Neural progenitor cell (in vitro differentiated cells): ENCODE data around the gene CAMSAP1. TPM values are rescaled to one million over a fixed set of nuclear protein-coding genes. Genes with fewer than 3 reads are reported as not detected.
"Not testable (repeated sequence)": the region's sequence is repeated elsewhere in the genome, so short reads cannot be mapped to it uniquely, and the experiment has no call there.

Source experiments
- DNase-seq: peaks from one replicate; pipeline ENCODE4 v3.0.0-alpha.2; 2016; ENCODE audit warnings: low spot score
- H2AFZ ChIP-seq: fragments of 200-600 bp; sonication (generic); replicated peaks from 2 replicates; pipeline ENCODE4 v1.6.1; 2016; ENCODE audit warnings: antibody characterized with exemption
- H3F3A ChIP-seq: fragments of 200-600 bp; sonication (generic); 2 replicates; pipeline ENCODE4 v1.6.1; 2016; ENCODE audit warnings: antibody characterized with exemption, low read depth
- H3K27ac ChIP-seq: fragments of 200-600 bp; sonication (generic); 2 replicates; pipeline ENCODE4 v1.5.1; 2016; ENCODE audit warnings: mild to moderate bottlenecking
- H3K27me3 ChIP-seq: fragments of 200-600 bp; sonication (generic); 2 replicates; pipeline ENCODE4 v1.6.1; 2016; ENCODE audit warnings: mild to moderate bottlenecking, moderate library complexity
- H3K36me3 ChIP-seq: fragments of 200-600 bp; sonication (generic); 2 replicates; pipeline ENCODE4 v1.5.1; 2016
- H3K4me1 ChIP-seq: fragments of 200-600 bp; sonication (generic); 2 replicates; pipeline ENCODE4 v1.6.1; 2016; ENCODE audit warnings: mixed run types
- H3K4me2 ChIP-seq: fragments of 200-600 bp; sonication (generic); 2 replicates; pipeline ENCODE4 v1.6.1; 2016
- H3K4me3 ChIP-seq: fragments of 200-600 bp; sonication (generic); 2 replicates; pipeline ENCODE4 v1.5.1; 2016
- H3K79me2 ChIP-seq: fragments of 200-600 bp; sonication (generic); 2 replicates; pipeline ENCODE4 v1.6.1; 2016; ENCODE audit warnings: low read depth
- H3K9ac ChIP-seq: fragments of 200-600 bp; sonication (generic); 2 replicates; pipeline ENCODE4 v1.6.1; 2016
- H3K9me3 ChIP-seq: fragments of 200-600 bp; sonication (generic); 2 replicates; pipeline ENCODE4 v1.5.1; 2016; ENCODE audit warnings: low read depth
- H4K20me1 ChIP-seq: fragments of 200-600 bp; sonication (generic); 2 replicates; pipeline ENCODE4 v1.6.1; 2016; ENCODE audit warnings: low read depth
- H3K27ac Mint-ChIP-seq: 3 replicates; pipeline ENCODE4 v1.8.0; 2021; ENCODE audit warnings: mixed read lengths
- H3K27me3 Mint-ChIP-seq: 2 replicates; pipeline ENCODE4 v1.8.0; 2022; ENCODE audit warnings: low read depth, mild to moderate bottlenecking, inconsistent platforms, moderate library complexity, mixed read lengths; ENCODE audit not compliant: insufficient read depth
- H3K36me3 Mint-ChIP-seq: 3 replicates; pipeline ENCODE4 v1.8.0; 2021; ENCODE audit warnings: mixed read lengths
- H3K4me1 Mint-ChIP-seq: 3 replicates; pipeline ENCODE4 v1.8.0; 2021; ENCODE audit warnings: mixed read lengths
- H3K4me3 Mint-ChIP-seq: 3 replicates; pipeline ENCODE4 v1.8.0; 2021; ENCODE audit warnings: mild to moderate bottlenecking, moderate library complexity, mixed read lengths
- H3K9me3 Mint-ChIP-seq: 3 replicates; pipeline ENCODE4 v1.8.0; 2020; ENCODE audit warnings: mixed read lengths
- CTCF ChIP-seq: fragments of 200-600 bp; sonication (generic); IDR thresholded peaks from 2 replicates; pipeline ENCODE4 v1.5.1; 2017; ENCODE audit warnings: antibody characterized with exemption, mild to moderate bottlenecking
- EZH2 ChIP-seq: fragments of 200-600 bp; sonication (generic); IDR thresholded peaks from 2 replicates; pipeline ENCODE4 v1.6.1; 2017; ENCODE audit warnings: antibody characterized with exemption, mild to moderate bottlenecking, moderate library complexity
- EZH2phosphoT487 ChIP-seq: fragments of 200-600 bp; sonication (generic); IDR thresholded peaks from 2 replicates; pipeline ENCODE4 v1.6.1; 2017; ENCODE audit warnings: antibody characterized with exemption
- total RNA-seq: library from RNA; depleted of rRNA; stranded (reverse); fragments of >200 nt; gene quantifications from 2 replicates; pipeline ENCODE4 v1.2.3, GENCODE V29; 2015; ENCODE audit warnings: low replicate concordance

The CAMSAP1 gene
- total RNA-seq, 1 donor from 2014 or later = 39.3 TPM

GRCh38 chr9:135896205-135896604, 11.1 kb downstream of the CAMSAP1 start:
- peaks cover 20% of the 10 kb centered on the region for H3K9me3 ChIP-seq
- TF ChIP-seq CTCF = no peak
- TF ChIP-seq EZH2 = no peak
- TF ChIP-seq EZH2phosphoT487 = no peak
- DNase-seq = no peak
- no peak overlapping the region for H3K27ac ChIP-seq
- Mint-ChIP-seq H3K4me1 (peaks cover 9% of the 10 kb centered on the region), H3K27me3 (no peaks in the 10 kb centered on the region), H3K27ac (no peak overlapping the region), H3K4me3 (no peak overlapping the region), H3K36me3 (peaks cover 63% of the 10 kb centered on the region), H3K9me3 (peaks cover 68% of the 10 kb centered on the region)
- no peak overlapping the region for H3K9ac ChIP-seq
- H3K79me2 ChIP-seq = peaks cover 100% of the 10 kb centered on the region
- H3K4me2 ChIP-seq = no peak overlapping the region
- H3K4me1 ChIP-seq = peaks cover 11% of the 10 kb centered on the region
- peaks cover 22% of the 10 kb centered on the region for H3K36me3 ChIP-seq
- peaks cover 5% of the 10 kb centered on the region for H3F3A ChIP-seq
- H4K20me1 ChIP-seq = peaks cover 54% of the 10 kb centered on the region
- H3K27me3 ChIP-seq = no peaks in the 10 kb centered on the region
- H3K4me3 ChIP-seq = no peak overlapping the region
- no peak overlapping the region for H2AFZ ChIP-seq

GRCh38 chr9:135895202-135895848, 12.0 kb downstream of the CAMSAP1 start:
- Histone ChIP-seq H3K4me2 (no peak overlapping the region), H3K4me1 (peaks cover 19% of the 10 kb centered on the region), H3K27ac (no peak overlapping the region), H3F3A (peaks cover 9% of the 10 kb centered on the region), H3K79me2 (peaks cover 100% of the 10 kb centered on the region), H3K9ac (no peak overlapping the region), H3K9me3 (peaks cover 20% of the 10 kb centered on the region), H3K27me3 (no peaks in the 10 kb centered on the region), H4K20me1 (peaks cover 63% of the 10 kb centered on the region), H3K4me3 (no peak overlapping the region), H3K36me3 (peaks cover 22% of the 10 kb centered on the region), H2AFZ (no peak overlapping the region)
- no peak for DNase-seq
- Mint-ChIP-seq H3K27me3 (no peaks in the 10 kb centered on the region), H3K36me3 (peaks cover 58% of the 10 kb centered on the region), H3K9me3 (peaks cover 62% of the 10 kb centered on the region), H3K4me3 (no peak overlapping the region), H3K27ac (no peak overlapping the region), H3K4me1 (peaks cover 18% of the 10 kb centered on the region)
- TF ChIP-seq EZH2 (no peak), EZH2phosphoT487 (no peak), CTCF (no peak)

GRCh38 chr9:135893104-135893503, 14.2 kb downstream of the CAMSAP1 start:
- peaks cover 41% of the 10 kb centered on the region for H3K36me3 Mint-ChIP-seq
- peaks cover 100% of the 10 kb centered on the region for H3K79me2 ChIP-seq
- H3K27me3 ChIP-seq = no peaks in the 10 kb centered on the region
- TF ChIP-seq EZH2 (no peak), EZH2phosphoT487 (no peak), CTCF (no peak)
- peaks cover 46% of the 10 kb centered on the region for H3K9me3 Mint-ChIP-seq
- no peak overlapping the region for H3K27ac ChIP-seq
- no peak overlapping the region for H3K4me3 Mint-ChIP-seq
- H2AFZ ChIP-seq = no peak overlapping the region
- no peak for DNase-seq
- peaks cover 30% of the 10 kb centered on the region for H3K4me1 ChIP-seq
- H3K4me3 ChIP-seq = no peak overlapping the region
- H3K36me3 ChIP-seq = peaks cover 15% of the 10 kb centered on the region
- H3K9me3 ChIP-seq = peaks cover 14% of the 10 kb centered on the region
- H3K9ac ChIP-seq = no peak overlapping the region
- no peak overlapping the region for H3K4me2 ChIP-seq
- peaks cover 9% of the 10 kb centered on the region for H3F3A ChIP-seq
- H4K20me1 ChIP-seq = peaks cover 85% of the 10 kb centered on the region
- no peaks in the 10 kb centered on the region for H3K27me3 Mint-ChIP-seq
- peaks cover 32% of the 10 kb centered on the region for H3K4me1 Mint-ChIP-seq
- no peak overlapping the region for H3K27ac Mint-ChIP-seq

GRCh38 chr9:135892327-135892726, 15.0 kb downstream of the CAMSAP1 start:
- H3K27ac ChIP-seq, H3K27me3 ChIP-seq, H3K27me3 Mint-ChIP-seq, H2AFZ ChIP-seq, H3K9ac ChIP-seq, H3F3A ChIP-seq, H3K27ac Mint-ChIP-seq, DNase-seq, H3K4me3 ChIP-seq, H3K4me3 Mint-ChIP-seq, H3K4me2 ChIP-seq: not testable (repeated sequence)
- H3K79me2 ChIP-seq = peaks cover 100% of the 10 kb centered on the region
- H3K36me3 ChIP-seq = peaks cover 15% of the 10 kb centered on the region
- H4K20me1 ChIP-seq = peaks cover 91% of the 10 kb centered on the region
- Mint-ChIP-seq H3K4me1 (peaks cover 38% of the 10 kb centered on the region), H3K36me3 (peaks cover 35% of the 10 kb centered on the region), H3K9me3 (peaks cover 39% of the 10 kb centered on the region)
- H3K4me1 ChIP-seq = peaks cover 30% of the 10 kb centered on the region
- H3K9me3 ChIP-seq = peaks cover 14% of the 10 kb centered on the region
